IMR-90 (cell line): ENCODE data around the gene GABBR2.
"Not testable (repeated sequence)": the region's sequence is repeated elsewhere in the genome, so short reads cannot be mapped to it uniquely, and the experiment has no call there.

Experiments
- CEBPB ChIP-seq: IDR thresholded peaks from 2 replicates; pipeline ENCODE4 v1.6.1; 2012; ENCODE audit warnings: low read depth, low read length, improper control_type of control experiment
- FOS ChIP-seq: fragments of 150-350 bp; IDR thresholded peaks from 2 replicates; pipeline ENCODE4 v1.6.1; 2016; ENCODE audit warnings: low read depth, low read length
- MXI1 ChIP-seq: IDR thresholded peaks from 2 replicates; pipeline ENCODE4 v1.6.1; 2012; ENCODE audit warnings: low read depth, mild to moderate bottlenecking, low read length, moderate library complexity, borderline replicate concordance
- POLR2A ChIP-seq: IDR thresholded peaks from 2 replicates; pipeline ENCODE4 v1.6.1; 2012; ENCODE audit warnings: mild to moderate bottlenecking, low read depth, low read length
- RAD21 ChIP-seq: IDR thresholded peaks from 2 replicates; pipeline ENCODE4 v1.6.1; 2012; ENCODE audit warnings: low read length, improper control_type of control experiment
- RFX5 ChIP-seq: IDR thresholded peaks from 2 replicates; pipeline ENCODE4 v1.8.0; 2012; ENCODE audit warnings: low read depth, mild to moderate bottlenecking, low read length, moderate library complexity
- TF ChIP-seq, protein P1 (sequence below): conservative IDR thresholded peaks from 2 replicates; pipeline ENCODE4 v1.5.1; 2012; ENCODE audit warnings: mild to moderate bottlenecking, low read depth, low read length, improper control_type of control experiment
- TF ChIP-seq, protein P2 (sequence below): fragments of 150-350 bp; IDR thresholded peaks from 2 replicates; pipeline ENCODE4 v1.6.1; 2017; ENCODE audit warnings: mild to moderate bottlenecking, antibody characterized with exemption, low read length, low read depth

DNA sequence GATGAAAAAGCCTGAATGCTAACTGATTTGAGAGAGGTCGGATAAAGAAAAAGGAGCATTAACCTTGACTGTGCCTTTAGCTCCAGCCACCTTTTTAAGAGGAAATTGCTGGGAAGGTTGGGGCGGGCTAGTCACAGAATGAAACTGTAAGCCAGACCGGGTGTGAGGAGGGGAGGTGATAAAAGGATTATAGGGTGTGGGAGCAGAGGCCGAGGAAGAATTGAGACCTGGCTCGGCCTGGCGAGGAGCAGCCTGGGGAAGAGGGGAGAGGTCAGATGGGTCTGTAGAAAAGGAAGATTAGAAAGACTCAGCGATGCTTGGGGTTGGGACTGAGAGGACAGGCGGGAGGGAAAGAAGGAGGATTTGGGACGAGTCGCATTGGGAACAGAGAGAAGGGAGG, 439.1 kb downstream of the GABBR2 start:
- TF ChIP-seq CEBPB, POLR2A, FOS, MXI1, RFX5, RAD21: not testable (repeated sequence)
- TF ChIP-seq, protein P1, sequence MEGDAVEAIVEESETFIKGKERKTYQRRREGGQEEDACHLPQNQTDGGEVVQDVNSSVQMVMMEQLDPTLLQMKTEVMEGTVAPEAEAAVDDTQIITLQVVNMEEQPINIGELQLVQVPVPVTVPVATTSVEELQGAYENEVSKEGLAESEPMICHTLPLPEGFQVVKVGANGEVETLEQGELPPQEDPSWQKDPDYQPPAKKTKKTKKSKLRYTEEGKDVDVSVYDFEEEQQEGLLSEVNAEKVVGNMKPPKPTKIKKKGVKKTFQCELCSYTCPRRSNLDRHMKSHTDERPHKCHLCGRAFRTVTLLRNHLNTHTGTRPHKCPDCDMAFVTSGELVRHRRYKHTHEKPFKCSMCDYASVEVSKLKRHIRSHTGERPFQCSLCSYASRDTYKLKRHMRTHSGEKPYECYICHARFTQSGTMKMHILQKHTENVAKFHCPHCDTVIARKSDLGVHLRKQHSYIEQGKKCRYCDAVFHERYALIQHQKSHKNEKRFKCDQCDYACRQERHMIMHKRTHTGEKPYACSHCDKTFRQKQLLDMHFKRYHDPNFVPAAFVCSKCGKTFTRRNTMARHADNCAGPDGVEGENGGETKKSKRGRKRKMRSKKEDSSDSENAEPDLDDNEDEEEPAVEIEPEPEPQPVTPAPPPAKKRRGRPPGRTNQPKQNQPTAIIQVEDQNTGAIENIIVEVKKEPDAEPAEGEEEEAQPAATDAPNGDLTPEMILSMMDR = not testable (repeated sequence)
- TF ChIP-seq, protein P2, sequence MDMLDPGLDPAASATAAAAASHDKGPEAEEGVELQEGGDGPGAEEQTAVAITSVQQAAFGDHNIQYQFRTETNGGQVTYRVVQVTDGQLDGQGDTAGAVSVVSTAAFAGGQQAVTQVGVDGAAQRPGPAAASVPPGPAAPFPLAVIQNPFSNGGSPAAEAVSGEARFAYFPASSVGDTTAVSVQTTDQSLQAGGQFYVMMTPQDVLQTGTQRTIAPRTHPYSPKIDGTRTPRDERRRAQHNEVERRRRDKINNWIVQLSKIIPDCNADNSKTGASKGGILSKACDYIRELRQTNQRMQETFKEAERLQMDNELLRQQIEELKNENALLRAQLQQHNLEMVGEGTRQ = not testable (repeated sequence)
